K562 (cell line): Measurements from ENCODE around the gene TIMM44. TPM values are rescaled to one million over a fixed set of nuclear protein-coding genes. Genes with fewer than 3 reads are reported as not detected.

Experiments used
- ATAC-seq: fragments of 200-7000 bp; cut with Tn5 transposase; 3 replicates; pipeline ENCODE4 v1.9.1; 2020; ENCODE audit warnings: moderate library complexity
- BruUV-seq: library from RNA; stranded (reverse); fragments of 400-500 nt; replicated peaks from 2 replicates; lab custom pipeline; 2021; lab: Mats Ljungman, UMichigan
- CTCF ChIA-PET: fragments of 300-600 bp; formaldehyde crosslinking; extraction: SDS; loops from one replicate; lab custom pipeline; 2021; ENCODE audit warnings: low intra/inter-chr PET ratio; lab: Yijun Ruan, JAX
- POLR2A ChIA-PET: fragments of 300-600, 350-650 bp; sonication (Branson Sonifier 250); formaldehyde crosslinking; extraction: SDS; loops from one replicate; lab custom pipeline; 2021; ENCODE audit warnings: antibody characterized with exemption, inconsistent platforms; lab: Yijun Ruan, JAX
- DNase-seq, 4 experiments: peaks; one replicate each; pipeline versions ENCODE4 v3.0.0 to v3.0.0-alpha.2; 2011 to 2018; ENCODE audit warnings: low spot score in 3 of 4, mixed read lengths in 3 of 4; ENCODE audit errors: extremely low read depth in 1 of 4
- FAIRE-seq: peaks from 2 replicates; lab custom pipeline; 2011; peaks lifted over from hg19 to GRCh38; lab: Jason Lieb, UNC
- H2AFZ ChIP-seq: 2 replicates; pipeline ENCODE4 v1.6.0; 2011; ENCODE audit warnings: low read depth, low read length, control low read depth, inconsistent platforms
- H3K27ac ChIP-seq: fragments of 200-600 bp; 3 replicates; pipeline ENCODE4 v1.8.0; 2011; ENCODE audit warnings: low read depth, mild to moderate bottlenecking, control low read depth, inconsistent platforms, low read length, moderate library complexity, mixed read lengths; ENCODE audit errors: extremely low read depth
- H3K27me3 ChIP-seq, 2 experiments: fragments of 300-600 bp in 1 of 2; 2 replicates in 1 of 2; 3 replicates in 1 of 2; pipeline versions ENCODE4 v1.6.0 to v1.8.0; 2011; ENCODE audit warnings: inconsistent platforms in 2 of 2, low read length in 2 of 2, mild to moderate bottlenecking in 1 of 2, mixed read lengths in 1 of 2, moderate library complexity in 1 of 2; ENCODE audit not compliant: control insufficient read depth in 2 of 2, insufficient read depth in 2 of 2
- H3K36me3 ChIP-seq: fragments of 300-600 bp; 3 replicates; pipeline ENCODE4 v1.8.0; 2011; ENCODE audit warnings: mild to moderate bottlenecking, low read length, inconsistent platforms; ENCODE audit not compliant: control insufficient read depth, insufficient read depth
- H3K4me1 ChIP-seq, 2 experiments: fragments of 200-600 bp in 1 of 2; replicated peaks in 1 of 2; 2 replicates in 1 of 2; 3 replicates in 1 of 2; pipeline versions ENCODE4 v1.5.1 to v1.8.0; 2011; ENCODE audit warnings: inconsistent platforms in 2 of 2, low read length in 2 of 2, mild to moderate bottlenecking in 1 of 2, mixed read lengths in 1 of 2, moderate library complexity in 1 of 2; ENCODE audit not compliant: control insufficient read depth in 2 of 2, insufficient read depth in 2 of 2
- H3K4me2 ChIP-seq: 2 replicates; pipeline ENCODE4 v1.6.1; 2011; ENCODE audit warnings: low read length, control low read depth, inconsistent platforms, mixed read lengths; ENCODE audit not compliant: insufficient read depth
- H3K4me3 ChIP-seq: fragments of 200-600 bp; sonication (generic), shearing (Covaris generic); 2 replicates; pipeline ENCODE4 v1.5.1; 2016; ENCODE audit warnings: control low read depth, inconsistent platforms
- H3K79me2 ChIP-seq: fragments of 200-600 bp; 3 replicates; pipeline ENCODE4 v1.8.0; 2011; ENCODE audit warnings: low read length, inconsistent platforms; ENCODE audit not compliant: control insufficient read depth, insufficient read depth
- H3K9ac ChIP-seq, 2 experiments: 2 replicates each; pipeline versions ENCODE4 v1.6.0 to v1.6.1; 2011; ENCODE audit warnings: low read depth in 2 of 2, low read length in 2 of 2, control low read depth in 1 of 2, inconsistent platforms in 1 of 2, mild to moderate bottlenecking in 1 of 2, mixed read lengths in 1 of 2; ENCODE audit not compliant: insufficient read depth in 1 of 2
- H3K9me1 ChIP-seq: one replicate; pipeline ENCODE4 v1.6.0; 2011; ENCODE audit warnings: inconsistent platforms, mild to moderate bottlenecking, low read length, moderate library complexity; ENCODE audit not compliant: control insufficient read depth, insufficient read depth
- H3K9me3 ChIP-seq: replicated peaks from 2 replicates; pipeline ENCODE4 v1.5.1; 2011; ENCODE audit warnings: low read depth, low read length, inconsistent platforms; ENCODE audit not compliant: control insufficient read depth, insufficient read depth
- H4K20me1 ChIP-seq: replicated peaks from 2 replicates; pipeline ENCODE4 v1.6.1; 2011; ENCODE audit warnings: low read length, inconsistent platforms, mixed read lengths; ENCODE audit not compliant: control insufficient read depth, insufficient read depth
- BCLAF1 ChIP-seq, 2 experiments: fragments of 450-650 bp in 1 of 2; IDR thresholded peaks; 2 replicates each; pipeline ENCODE4 v1.6.1; 2011 to 2017; ENCODE audit warnings: low read depth in 2 of 2, antibody characterized with exemption in 1 of 2, borderline replicate concordance in 1 of 2, low read length in 1 of 2, mild to moderate bottlenecking in 1 of 2, mixed read lengths in 1 of 2; ENCODE audit not compliant: control insufficient read depth in 1 of 2
- NR4A1 ChIP-seq, 2 experiments: fragments of 250-450 bp in 1 of 2; fragments of 450-650 bp in 1 of 2; sonication (Bioruptor Pico) in 1 of 2; IDR thresholded peaks; 2 replicates each; pipeline versions ENCODE4 v1.4.0 to v1.6.1; 2016 to 2020; ENCODE audit warnings: mild to moderate bottlenecking in 2 of 2, missing compliant biosample characterization in 1 of 2, missing genetic modification characterization in 1 of 2, moderate library complexity in 1 of 2
- SUPT5H ChIP-seq: fragments of 450-650 bp; IDR thresholded peaks from 2 replicates; pipeline ENCODE4 v1.6.1; 2016
- U2AF2 ChIP-seq: fragments of 200-400 bp; formaldehyde crosslinking; optimal IDR thresholded peaks from 2 replicates; pipeline ENCODE3; 2017; ENCODE audit warnings: low read depth, mild to moderate bottlenecking, low read length
- ZBTB33 ChIP-seq: sonication (generic); formaldehyde crosslinking; IDR thresholded peaks from 2 replicates; pipeline ENCODE4 v1.8.1; 2023; ENCODE audit warnings: mild to moderate bottlenecking, missing genetic modification reagents
- ZNF184 ChIP-seq: sonication (generic); formaldehyde crosslinking; IDR thresholded peaks from 2 replicates; pipeline ENCODE4 v1.5.0; 2020; ENCODE audit warnings: missing genetic modification reagents
- ZNF696 ChIP-seq: fragments of 250-450 bp; sonication (Bioruptor Pico); conservative IDR thresholded peaks from 2 replicates; pipeline ENCODE4 v1.4.0; 2020; ENCODE audit warnings: mild to moderate bottlenecking, moderate library complexity
- WGBS: fragments of 100-300 bp; shearing (Covaris generic); methylation state at CpG from one replicate; pipeline ENCODE4 v1.1.6; 2016; ENCODE audit warnings: low coverage, mixed read lengths; ENCODE audit not compliant: insufficient coverage; ENCODE audit errors: missing lambda C conversion rate; 5-methylcytosine and 5-hydroxymethylcytosine counted together
- in situ Hi-C: fragments of 300-500 bp; cut with MboI; formaldehyde crosslinking; loops from 4 replicates; pipeline ENCODE4 v1.15.0; 2018; ENCODE audit warnings: inconsistent platforms, mixed read lengths
- intact Hi-C: fragments of 100-400 bp; cut with micrococcal nuclease; formaldehyde crosslinking; loops from 2 replicates; pipeline ENCODE4 v1.14.2; 2022
- polyA plus RNA-seq, 8 experiments: library from polyadenylated mRNA; depleted of rRNA in 4 of 8; stranded (reverse) in 5 of 8; unstranded in 3 of 8; fragments of >200 nt; fragmentation: Nextera tagmentation in 2 of 8; fragmentation: Illumina TruSeq in 1 of 8; extraction: Ambion mirVana in 2 of 8; extraction: Trizol in 1 of 8; gene quantifications; 2 replicates each; pipeline versions ENCODE4 v1.2.1 to v1.2.3, GENCODE V29; 2011 to 2014; ENCODE audit warnings: inconsistent platforms in 1 of 8, missing spikeins in 1 of 8
- total RNA-seq, 7 experiments: library from RNA; depleted of rRNA in 6 of 7; stranded (reverse); fragments of >200 nt in 6 of 7; fragmentation: Illumina TruSeq in 2 of 7; extraction: Trizol in 2 of 7; gene quantifications; 2 replicates each; pipeline versions ENCODE4 v1.2.1 to v1.2.3, GENCODE V29; 2011 to 2021; ENCODE audit warnings: low replicate concordance in 1 of 7

Gene TIMM44
- total and polyA plus RNA-seq, 9 of the 15 experiments (the other 6 are each of a cell fraction or from before 2014, with no cell fraction given) = 10.3 to 231 (median 89.3) TPM

- TF ChIP-seq BCLAF1 (IDR thresholded peaks at IDR 0.05; ENCODE audit: borderline replicate concordance in 1 of 2, control insufficient read depth in 1 of 2, low read depth in 2 of 2, low read length in 1 of 2) (no peak), ZNF184 (CRISPR knock-in tag) (no peak), ZBTB33 (CRISPR knock-in tag) (peak; percentile 80), SUPT5H (0 out of 2 replicates have a peak, but pooled peaks have one; percentile 15), ZNF696 (no peak)
- TF ChIP-seq, all 486 proteins: peak for 5
Measured at GRCh38 chr19:7955696-7956095, 12.2 kb upstream of the TIMM44 start (continued).

- no peak for FAIRE-seq
Measured at GRCh38 chr19:7953576-7953975, 10.1 kb upstream of the TIMM44 start.

More at GRCh38 chr19:7953576-7953975, 10.1 kb upstream of the TIMM44 start:
- POLR2A ChIA-PET = interaction anchor here (4.1 kb wide), 1 partner anchor 10 kb away, joined by 26 read pairs; the partner anchor contains the start of gene TIMM44
- Histone ChIP-seq H3K4me3 (no peak overlapping the region), H2AFZ (no peak overlapping the region), H3K27ac (no peak overlapping the region), H3K4me2 (no peak overlapping the region), H3K27me3 (no peaks in the 10 kb centered on the region), H4K20me1 (no peaks in the 10 kb centered on the region), H3K79me2 (no peaks in the 10 kb centered on the region)
- in situ Hi-C loops (no loop called here), intact Hi-C loops (no loop called here)
- no peak for DNase-seq
- TF ChIP-seq U2AF2 (no peak), NR4A1 (CRISPR knock-in tag; IDR thresholded peaks at IDR 0.05) (no peak), NR4A1 (tag; IDR thresholded peaks at IDR 0.05) (no peak)
- TF ChIP-seq, all 486 proteins: peak for 0
- ATAC-seq = no peak
- WGBS = 56% methylated on average over 6 of the region's 7 CpGs
- H3K9ac ChIP-seq = no peak overlapping the region; a peak in 1 of 4 replicates
- no peaks in the 10 kb centered on the region for H3K9me1 ChIP-seq
- no TSS peak for BruUV-seq
- CTCF ChIA-PET = no interaction called here
- peaks cover 7 to 26% of the 10 kb centered on the region in 2 experiments; a peak in 4 of 5 replicates for H3K4me1 ChIP-seq
- peaks cover 14% of the 10 kb centered on the region; the same call in 1 of the 3 replicates for H3K36me3 ChIP-seq
- H3K9me3 ChIP-seq = no peaks in the 10 kb centered on the region
